HG03469 (cell line): Measurements from ENCODE around the gene SLC38A3.

Experiments used
- ATAC-seq: cut with Tn5 transposase; IDR thresholded peaks from one replicate; pipeline ENCODE4 v1.9.1; 2021; ENCODE audit warnings: mild to moderate bottlenecking, moderate library complexity, moderate number of reproducible peaks; ENCODE audit not compliant: unreplicated experiment

Gene SLC38A3

DNA sequence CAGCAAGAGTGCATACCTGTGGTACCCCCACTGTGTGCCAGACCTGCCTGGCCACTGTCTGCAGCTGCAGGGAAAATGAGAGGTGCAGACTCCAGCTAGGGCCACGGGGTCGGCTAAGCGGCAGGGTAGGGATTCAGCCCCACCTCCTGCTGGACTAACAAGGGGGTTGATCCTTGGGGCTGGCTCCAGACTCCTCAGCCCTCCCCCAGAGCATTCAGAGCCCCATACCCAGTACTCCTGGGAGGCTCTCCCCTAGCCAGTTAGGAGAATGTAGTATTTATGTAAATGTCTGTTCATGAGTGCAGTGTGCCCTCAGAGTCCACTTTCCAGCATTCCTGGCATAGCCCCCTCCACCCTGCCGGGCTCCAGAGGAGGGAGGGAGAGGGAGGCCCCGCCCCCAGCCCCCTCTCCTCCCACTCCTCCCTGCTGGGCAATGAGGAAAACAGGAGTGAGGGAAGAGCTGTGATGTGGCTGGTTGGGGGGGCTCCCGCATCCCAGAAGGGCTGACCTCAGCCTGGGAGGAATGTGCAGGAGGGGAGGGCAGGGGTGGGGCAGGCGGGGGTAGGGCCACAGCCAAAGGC, 59.4 kb downstream of the SLC38A3 start:
- no peak for ATAC-seq

DNA sequence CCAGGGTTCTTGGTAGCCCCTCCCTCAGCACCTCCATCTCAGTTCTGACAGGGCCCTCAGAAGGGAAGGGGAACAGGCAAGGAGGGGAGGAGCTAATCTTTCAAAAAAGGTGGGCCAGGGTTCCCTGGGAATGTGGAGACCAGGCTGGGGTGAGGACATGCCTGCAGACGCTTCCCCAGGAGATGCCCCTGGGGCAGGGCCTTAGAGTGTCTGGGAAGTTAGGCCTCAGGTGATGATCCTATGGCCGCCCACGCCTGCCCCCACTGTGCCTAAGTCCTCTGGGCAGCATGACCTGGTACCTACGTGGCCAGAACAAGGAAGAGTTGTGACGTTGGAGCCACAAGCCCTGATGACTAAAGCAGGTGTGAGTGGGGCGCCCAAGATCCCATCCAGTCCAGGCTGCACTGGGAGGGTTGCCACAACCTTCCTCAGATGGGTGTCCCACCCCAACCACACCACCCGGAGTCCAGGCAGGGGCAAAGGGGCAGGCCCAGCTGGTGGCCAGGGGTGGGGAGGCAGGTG, 60.0 kb downstream of the SLC38A3 start:
- ATAC-seq, result no peak

DNA sequence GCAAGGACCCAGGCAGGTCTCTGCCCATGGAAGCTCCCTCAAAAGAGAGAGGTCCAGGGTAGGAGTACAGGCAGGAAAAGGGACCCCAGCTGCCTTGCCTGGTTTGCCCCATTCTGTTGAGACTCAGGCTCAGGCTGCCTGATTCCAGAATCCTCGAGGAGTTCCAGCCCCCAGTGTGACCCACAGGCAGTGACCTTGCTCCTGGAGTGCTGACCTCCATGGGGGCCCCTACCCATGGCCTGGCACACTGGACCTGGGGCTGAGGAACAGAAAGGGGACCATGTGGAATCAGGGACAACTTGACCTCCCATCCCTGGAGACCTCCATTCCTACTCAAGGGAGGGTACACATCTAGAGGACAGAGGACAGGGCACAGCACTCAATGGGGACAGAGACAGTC, 60.5 kb downstream of the SLC38A3 start:
- ATAC-seq, result no peak

DNA sequence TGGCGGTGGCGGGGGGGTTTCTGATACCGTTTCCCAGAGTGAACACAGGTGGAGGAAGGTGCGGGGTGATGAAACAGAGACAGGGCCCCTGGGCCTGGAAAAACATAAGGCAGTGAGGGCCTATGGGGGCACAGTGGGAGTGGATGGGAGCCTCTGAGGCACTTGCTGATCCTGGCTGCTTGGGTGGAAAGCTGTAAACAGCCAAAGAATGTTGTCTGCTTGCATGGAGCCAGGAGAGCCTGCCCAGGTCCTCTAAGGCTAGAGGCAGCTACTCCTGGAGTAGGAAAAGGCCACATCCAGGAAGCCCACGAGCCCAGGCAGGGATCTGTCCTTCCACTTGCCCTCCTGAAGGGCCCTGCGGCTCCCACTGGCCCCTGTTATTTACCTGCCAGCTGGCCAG, 60.9 kb downstream of the SLC38A3 start:
- ATAC-seq, result no peak

DNA sequence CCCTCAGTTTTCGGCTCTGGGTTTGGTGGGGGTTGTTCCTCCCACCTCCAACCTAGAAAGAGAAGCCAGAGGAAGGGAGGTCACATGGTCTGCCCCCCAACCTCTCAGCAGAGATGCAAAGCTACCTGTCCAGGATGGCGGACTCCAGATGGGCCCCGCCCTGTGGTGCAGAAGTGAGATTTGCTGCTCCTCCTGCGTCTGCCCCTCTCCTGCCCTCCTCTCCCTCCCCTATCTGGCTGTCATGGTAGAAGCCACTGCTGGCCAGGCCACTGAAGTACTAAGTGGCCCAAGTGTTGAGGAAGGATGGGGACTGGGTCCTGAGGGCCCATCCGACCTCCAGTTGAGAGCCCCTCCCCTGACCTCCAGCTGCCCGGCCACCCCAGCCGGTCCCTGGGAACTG, 61.8 kb downstream of the SLC38A3 start:
- ATAC-seq, result no peak

DNA sequence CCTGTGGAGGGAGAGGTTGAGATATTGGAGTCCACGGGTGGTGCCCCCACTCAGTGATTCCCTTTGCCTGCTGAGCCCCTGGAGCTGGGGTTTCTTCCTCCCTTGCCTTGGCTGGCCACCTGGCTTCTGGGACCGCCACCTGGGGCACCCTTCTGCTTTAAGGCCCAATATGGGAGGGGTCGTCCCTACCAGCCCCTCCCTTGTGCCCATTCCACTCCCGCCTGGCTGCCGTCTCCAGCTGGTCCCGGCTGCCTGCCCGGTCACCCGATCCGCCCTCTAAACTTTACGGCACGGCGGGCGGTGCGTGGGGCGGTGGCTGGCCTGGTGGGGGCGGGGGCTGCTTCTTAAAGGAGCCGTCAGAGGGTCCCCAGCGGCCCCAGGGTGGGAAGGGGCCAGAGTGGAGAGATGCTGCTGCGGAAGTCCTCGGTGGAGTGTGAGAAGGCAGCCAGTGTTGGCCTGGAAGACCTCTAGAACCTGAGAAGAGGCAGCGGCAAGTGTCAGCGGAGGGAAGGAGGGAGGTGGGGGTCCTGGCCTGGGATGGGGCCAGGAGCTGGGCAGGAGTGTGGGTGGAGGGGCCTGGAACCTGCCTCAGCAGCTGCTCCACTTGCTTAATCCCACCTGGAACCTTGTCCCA, 62.3 kb downstream of the SLC38A3 start:
- no peak for ATAC-seq

DNA sequence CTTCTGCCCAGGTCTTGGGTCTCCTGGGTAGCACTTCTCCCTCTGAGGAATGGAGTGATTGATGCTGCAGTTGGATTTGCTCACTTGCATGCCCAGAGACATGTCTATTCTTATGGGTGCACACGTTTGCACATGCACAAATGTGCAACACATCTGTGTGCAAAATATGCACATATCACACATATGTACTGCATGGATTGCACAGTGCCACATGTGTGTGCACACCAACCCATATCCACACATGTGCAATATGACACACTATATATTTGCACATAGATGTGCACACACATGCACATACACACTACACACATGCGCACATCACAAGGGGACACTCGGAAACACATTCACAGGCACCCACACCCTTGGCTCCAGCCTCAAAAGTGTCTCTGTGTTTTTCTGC, 63.2 kb downstream of the SLC38A3 start:
- ATAC-seq, result no peak

DNA sequence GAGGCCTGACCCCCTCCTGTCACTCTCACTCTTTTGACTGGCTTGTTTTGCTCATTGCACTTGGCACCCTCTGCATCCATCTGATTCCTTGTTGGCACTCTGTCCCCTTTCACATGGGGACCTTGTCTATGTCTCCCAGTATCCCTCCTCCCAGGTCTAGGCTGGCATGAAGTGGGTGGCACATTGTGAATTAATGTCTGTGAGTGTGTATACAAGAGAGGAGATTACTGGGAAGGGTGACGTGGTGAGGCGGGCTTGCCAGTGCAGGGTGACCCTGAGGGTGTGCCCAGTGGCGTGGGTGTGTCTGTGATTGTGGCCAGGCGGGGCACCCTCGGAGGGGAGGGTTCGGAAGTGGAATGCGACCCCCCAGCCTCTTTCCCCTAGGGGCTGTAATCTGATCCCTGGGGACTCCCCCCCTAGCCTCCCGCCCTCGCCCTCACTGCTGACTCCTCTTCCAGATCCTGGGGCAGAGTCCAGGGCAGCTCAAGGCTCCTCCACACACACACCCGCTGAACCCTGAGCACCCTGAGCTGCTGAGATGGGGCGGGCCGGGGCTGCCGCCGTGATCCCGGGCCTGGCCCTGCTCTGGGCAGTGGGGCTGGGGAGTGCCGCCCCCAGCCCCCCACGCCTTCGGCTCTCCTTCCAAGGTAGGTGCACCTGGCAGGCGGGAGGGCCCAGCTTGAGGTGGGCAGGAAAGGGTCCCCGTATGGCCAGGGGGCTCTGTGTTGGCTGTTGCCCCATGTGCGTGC, 63.8 kb downstream of the SLC38A3 start, which contains the start of gene SEMA3B:
SEMA3B (plus strand) TSS at position 445 of the 749 bp plus-strand sequence; CDS start at position 539, 94 bp downstream.
- no peak for ATAC-seq

DNA sequence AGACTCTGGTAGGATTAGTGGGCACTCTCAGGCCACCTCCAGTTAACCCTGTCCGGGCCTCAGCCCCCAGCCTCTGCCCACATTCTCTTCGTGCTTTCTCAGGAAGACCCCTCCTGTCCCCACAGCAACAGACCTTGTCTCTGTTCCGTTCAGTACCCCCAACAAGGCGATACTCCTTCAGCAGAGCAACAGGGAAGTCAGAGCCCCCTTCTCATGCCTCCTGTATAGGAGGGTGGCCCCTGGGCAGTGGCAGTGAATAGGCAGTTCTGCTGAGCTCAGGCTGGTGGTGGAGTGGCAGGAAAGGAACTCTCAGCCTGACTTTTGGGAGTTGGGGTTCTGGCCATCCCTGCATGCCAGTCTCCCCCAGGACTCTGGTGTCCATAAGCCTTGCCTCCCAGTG, 64.4 kb downstream of the SLC38A3 start:
- no peak for ATAC-seq

DNA sequence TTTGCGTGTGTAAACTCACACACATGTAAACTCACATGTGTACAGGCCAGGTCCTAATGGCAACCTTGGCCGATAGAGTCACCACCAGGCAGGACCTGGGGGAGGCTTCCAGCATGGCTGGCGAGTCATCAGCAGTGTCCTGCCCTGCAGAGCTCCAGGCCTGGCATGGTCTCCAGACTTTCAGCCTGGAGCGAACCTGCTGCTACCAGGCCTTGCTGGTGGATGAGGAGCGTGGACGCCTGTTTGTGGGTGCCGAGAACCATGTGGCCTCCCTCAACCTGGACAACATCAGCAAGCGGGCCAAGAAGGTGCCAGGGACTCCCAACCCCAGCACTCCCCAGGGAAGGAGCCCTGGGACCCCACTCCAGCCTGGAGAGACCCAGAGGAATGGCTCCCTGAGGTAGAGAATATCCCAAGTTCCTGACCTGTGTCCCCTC, 64.9 kb downstream of the SLC38A3 start:
- no peak for ATAC-seq

DNA sequence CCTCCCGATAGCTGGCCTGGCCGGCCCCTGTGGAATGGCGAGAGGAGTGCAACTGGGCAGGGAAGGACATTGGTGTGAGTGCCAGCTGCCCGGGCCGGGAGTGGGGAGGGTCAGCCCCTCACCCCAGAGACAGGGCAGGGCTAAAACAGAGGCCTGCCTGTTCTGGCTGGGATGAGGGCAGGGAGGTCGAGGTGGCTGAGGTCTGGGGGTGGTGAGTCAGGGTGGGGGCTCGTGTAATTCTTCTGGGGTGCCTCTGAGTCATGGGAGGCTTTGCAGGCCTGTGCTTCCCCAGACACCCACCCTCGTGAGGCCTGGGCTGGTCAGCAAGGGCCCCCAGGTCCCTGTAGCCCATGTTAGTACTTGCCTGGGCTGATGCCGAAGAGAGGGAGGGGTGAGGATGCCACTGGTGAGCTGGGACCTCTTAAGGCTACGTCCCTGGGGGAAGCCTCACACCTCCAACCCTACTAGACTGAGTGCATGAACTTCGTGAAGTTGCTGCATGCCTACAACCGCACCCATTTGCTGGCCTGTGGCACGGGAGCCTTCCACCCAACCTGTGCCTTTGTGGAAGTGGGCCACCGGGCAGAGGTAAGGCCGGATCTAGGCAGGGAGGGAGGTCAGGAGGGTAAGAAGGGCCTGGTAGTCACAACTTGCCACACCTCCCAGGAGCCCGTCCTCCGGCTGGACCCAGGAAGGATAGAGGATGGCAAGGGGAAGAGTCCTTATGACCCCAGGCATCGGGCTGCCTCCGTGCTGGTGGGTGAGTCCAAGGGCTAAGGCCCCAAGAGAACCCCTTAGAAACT, 65.6 kb downstream of the SLC38A3 start:
- ATAC-seq, result no peak
